Muscle layer of duodenum (tissue), 2 donors: ENCODE results near the gene HDLBP.

Experiments
- H3K27ac ChIP-seq: one replicate; pipeline ENCODE4 v1.7.0; 2013; ENCODE audit warnings: mild to moderate bottlenecking, low read length
- H3K27me3 ChIP-seq: one replicate; pipeline ENCODE4 v1.7.0; 2013; ENCODE audit warnings: low read depth, mild to moderate bottlenecking, control low read depth, low read length
- H3K36me3 ChIP-seq, 2 donors: one replicate each; pipeline ENCODE4 v1.7.0; 2013; ENCODE audit warnings: low read length in 2 of 2, control low read depth in 1 of 2, mild to moderate bottlenecking in 1 of 2; ENCODE audit not compliant: insufficient read depth in 2 of 2, control insufficient read depth in 1 of 2
- H3K4me1 ChIP-seq, 2 donors: one replicate each; pipeline ENCODE4 v1.7.0; 2013; ENCODE audit warnings: low read length in 2 of 2, mild to moderate bottlenecking in 2 of 2, control low read depth in 1 of 2, moderate library complexity in 1 of 2; ENCODE audit not compliant: insufficient read depth in 2 of 2, control insufficient read depth in 1 of 2
- H3K4me3 ChIP-seq, 2 donors: one replicate each; pipeline ENCODE4 v1.7.0; 2013; ENCODE audit warnings: low read length in 2 of 2, low read depth in 1 of 2, mild to moderate bottlenecking in 1 of 2
- H3K9me3 ChIP-seq, 2 donors: one replicate each; pipeline ENCODE4 v1.7.0; 2013; ENCODE audit warnings: low read length in 2 of 2, control low read depth in 1 of 2, mild to moderate bottlenecking in 1 of 2; ENCODE audit not compliant: control insufficient read depth in 1 of 2
- donor health status: healthy.

HDLBP gene

DNA sequence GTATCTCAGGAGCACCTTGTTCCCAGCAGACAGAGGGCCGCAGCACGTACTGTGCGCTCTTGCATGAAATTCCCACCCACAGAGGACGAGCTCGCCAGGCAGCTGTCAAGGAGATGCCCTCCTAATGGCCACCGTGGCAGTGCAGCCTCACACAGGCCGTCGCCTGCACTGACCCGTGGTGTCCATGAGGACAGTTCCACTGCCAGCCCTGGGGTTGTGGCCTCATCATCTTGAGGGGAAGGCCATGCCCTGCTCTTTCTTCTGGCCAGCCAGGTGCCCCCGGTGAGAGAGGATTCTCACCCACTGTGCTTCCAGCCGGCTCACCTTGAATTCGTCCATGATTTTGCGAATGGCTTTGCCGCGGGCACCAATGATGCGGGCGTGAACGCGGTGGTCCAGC lies 85.0 kb downstream of the HDLBP start:
- Histone ChIP-seq H3K4me1 (no peaks in the 10 kb centered on the region), H3K27ac (no peak overlapping the region), H3K36me3 (peaks cover 82 to 94% of the 10 kb centered on the region in 2 donors), H3K27me3 (no peaks in the 10 kb centered on the region), H3K4me3 (no peak overlapping the region), H3K9me3 (no peaks in the 10 kb centered on the region)

GRCh38 chr2:241229563-241230401 lies 85.7 kb downstream of the HDLBP start:
- peaks cover 0 to 2% of the 10 kb centered on the region in 2 donors for H3K4me1 ChIP-seq
- no peaks in the 10 kb centered on the region for H3K27me3 ChIP-seq
- H3K9me3 ChIP-seq, result no peaks in the 10 kb centered on the region
- peaks cover 76 to 91% of the 10 kb centered on the region in 2 donors for H3K36me3 ChIP-seq
- no peak overlapping the region for H3K27ac ChIP-seq
- H3K4me3 ChIP-seq, result no peak overlapping the region

DNA sequence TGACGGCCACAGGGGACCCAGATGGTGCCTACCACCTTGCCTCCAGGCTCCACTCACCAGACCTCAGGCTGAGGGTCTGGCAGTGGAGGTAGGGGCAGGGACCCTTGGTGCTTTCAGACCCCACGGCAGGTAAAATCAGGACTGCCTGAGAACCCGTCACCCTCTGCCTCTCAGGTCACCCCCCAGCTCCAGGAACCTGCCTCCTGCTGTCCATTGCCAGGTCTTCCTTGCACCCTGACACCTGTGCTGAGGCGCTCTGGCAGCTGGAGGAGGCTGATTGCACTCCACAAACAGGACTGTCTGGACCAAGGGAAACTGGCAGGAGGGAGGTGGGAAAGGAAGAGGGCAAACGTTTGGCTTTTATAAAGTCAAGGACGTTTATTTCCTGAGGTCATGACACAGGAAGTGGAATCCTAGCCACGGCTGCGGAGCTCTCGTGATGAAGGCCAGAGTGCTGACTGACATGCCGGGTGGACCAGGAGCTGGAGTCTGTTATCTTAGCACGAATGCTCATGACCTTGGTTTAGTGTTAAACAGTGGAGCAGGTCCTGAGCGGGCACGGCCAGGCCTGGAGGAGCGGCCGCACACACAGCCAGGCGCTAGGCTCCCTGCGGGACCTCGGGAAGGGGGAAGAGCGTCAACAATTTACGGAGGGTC lies 86.5 kb downstream of the HDLBP start:
- Histone ChIP-seq H3K27ac (no peak overlapping the region), H3K9me3 (no peaks in the 10 kb centered on the region), H3K36me3 (peaks cover 68 to 83% of the 10 kb centered on the region in 2 donors), H3K4me1 (peaks cover 0 to 10% of the 10 kb centered on the region in 2 donors), H3K27me3 (no peaks in the 10 kb centered on the region), H3K4me3 (no peak overlapping the region)

DNA sequence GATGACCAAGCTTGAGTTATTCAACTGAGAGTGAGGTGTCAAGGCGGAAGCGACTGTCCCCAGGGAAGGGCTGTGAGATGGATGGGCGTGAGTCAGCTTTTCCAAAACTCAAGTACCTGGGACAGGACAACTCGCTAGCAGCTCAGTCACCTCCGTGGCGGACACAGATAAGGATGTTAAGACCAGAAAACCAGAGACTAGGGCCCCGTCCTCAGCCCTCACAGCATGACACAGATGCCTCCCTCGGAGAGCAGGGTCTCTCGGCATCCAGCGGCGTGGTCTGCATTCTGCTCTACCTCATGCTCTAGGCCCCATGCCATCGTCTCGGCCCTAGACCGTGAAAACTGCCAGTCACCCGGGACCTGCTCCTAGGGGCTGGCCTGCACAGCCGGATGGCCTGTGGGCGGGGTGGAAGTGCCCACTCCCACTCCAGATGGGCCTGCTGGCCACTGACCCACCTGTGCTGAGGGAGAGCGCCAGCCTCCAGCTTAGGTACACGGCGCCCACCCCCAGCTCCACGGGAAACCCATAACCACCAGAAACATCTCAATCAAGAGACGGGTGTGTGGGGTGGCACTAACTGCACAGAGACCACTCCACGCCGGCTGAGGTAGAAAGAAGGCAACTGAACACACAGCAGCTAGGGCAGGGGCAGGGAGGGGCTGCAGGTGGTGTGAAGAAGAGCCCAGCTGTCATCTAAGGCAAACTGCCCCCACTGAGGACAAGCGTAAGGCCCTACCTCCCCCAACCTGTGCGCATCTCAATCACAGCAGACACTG lies 87.2 kb downstream of the HDLBP start:
- Histone ChIP-seq H3K4me1 (peaks cover 0 to 13% of the 10 kb centered on the region in 2 donors), H3K27ac (no peak overlapping the region), H3K9me3 (no peaks in the 10 kb centered on the region), H3K36me3 (peaks cover 62 to 76% of the 10 kb centered on the region in 2 donors), H3K4me3 (no peak overlapping the region), H3K27me3 (no peaks in the 10 kb centered on the region)

DNA sequence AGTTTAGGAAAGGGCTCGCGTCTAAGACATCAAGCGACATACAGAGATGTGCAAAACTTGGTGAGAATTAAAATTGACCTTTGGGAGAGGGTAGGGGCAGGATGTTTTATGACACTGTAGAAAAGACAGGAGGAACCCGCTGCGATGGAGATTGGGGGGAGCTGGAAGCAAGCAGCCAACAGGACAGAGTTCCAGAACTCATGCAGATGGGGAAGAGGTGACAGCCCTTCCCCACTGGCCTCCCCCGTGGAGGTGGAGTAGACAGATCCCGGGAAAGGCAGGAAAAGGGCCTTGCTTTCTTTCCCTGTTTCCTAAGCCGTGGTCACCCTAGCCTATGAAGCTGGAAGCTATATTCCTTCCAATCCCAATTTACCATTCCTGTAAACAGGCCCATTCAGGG lies 87.9 kb downstream of the HDLBP start:
- no peaks in the 10 kb centered on the region for H3K9me3 ChIP-seq
- peaks cover 55 to 69% of the 10 kb centered on the region in 2 donors for H3K36me3 ChIP-seq
- H3K27ac ChIP-seq, result no peak overlapping the region
- H3K4me3 ChIP-seq, result no peak overlapping the region
- H3K27me3 ChIP-seq, result no peaks in the 10 kb centered on the region
- peaks cover 0 to 13% of the 10 kb centered on the region in 2 donors for H3K4me1 ChIP-seq

DNA sequence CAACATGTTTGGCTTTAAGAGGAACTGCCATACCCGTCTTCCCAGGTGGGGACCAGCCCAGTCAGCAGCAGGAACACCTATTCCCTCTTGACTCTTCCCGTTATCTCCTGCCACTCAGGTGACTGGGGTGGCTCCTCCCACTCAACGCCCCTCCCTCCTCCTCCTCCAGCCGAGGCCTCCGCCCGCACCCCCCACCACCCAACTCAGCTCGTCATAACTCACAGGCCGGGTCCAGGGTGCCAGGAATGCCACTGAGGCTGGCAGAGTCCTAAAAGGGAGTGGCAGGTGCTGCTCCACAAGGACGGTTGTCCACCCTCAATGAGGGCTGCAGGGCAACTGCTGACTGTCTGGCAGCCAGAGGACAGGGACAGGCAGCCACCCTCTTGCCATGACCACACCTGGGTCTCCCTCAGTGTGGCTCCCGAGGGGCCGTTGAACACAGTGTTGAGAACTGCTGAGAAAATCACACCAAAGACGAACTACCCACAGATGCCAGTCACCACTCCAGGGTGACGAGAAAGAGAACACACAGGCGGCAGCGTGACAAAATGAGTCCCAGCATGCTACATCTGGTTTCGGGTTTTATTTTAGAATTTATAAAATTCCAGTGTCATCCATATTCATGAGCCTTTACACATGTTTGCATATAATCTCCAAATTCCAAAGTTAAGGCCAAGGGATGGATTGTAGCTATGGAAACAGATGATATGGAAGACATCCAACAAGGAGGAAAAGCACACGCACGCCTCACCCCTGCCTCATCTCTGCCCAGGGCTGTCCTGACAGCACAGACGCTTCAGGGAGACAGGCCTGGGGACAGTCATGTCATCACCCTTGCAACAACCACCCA lies 88.5 kb downstream of the HDLBP start:
- H3K4me3 ChIP-seq, result no peak overlapping the region
- H3K36me3 ChIP-seq, result peaks cover 52 to 63% of the 10 kb centered on the region in 2 donors
- H3K9me3 ChIP-seq, result no peaks in the 10 kb centered on the region
- H3K27ac ChIP-seq, result no peak overlapping the region
- peaks cover 0 to 13% of the 10 kb centered on the region in 2 donors for H3K4me1 ChIP-seq
- no peaks in the 10 kb centered on the region for H3K27me3 ChIP-seq

DNA sequence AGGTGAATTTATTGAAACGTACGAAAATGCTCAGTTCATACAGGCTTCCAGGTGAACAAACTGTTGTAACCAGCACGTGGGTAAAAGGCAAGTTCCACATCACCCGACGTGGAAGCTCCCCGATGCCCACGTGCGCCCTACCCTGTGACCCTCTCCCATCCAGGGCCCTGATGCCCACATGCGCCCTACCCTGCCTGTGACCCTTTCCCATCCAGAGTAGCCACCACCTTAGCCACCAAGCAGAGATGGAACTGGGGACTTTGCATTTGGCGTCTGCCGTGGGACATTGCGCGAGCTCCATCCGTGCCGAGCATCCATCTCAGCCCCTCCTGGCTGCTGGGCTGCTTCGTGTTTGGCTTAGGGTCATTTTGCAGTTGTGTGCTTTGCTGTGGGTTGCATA lies 89.5 kb downstream of the HDLBP start:
- H3K4me1 ChIP-seq, result peaks cover 0 to 13% of the 10 kb centered on the region in 2 donors
- no peaks in the 10 kb centered on the region for H3K27me3 ChIP-seq
- no peak overlapping the region for H3K4me3 ChIP-seq
- no peaks in the 10 kb centered on the region for H3K9me3 ChIP-seq
- H3K36me3 ChIP-seq, result peaks cover 46 to 54% of the 10 kb centered on the region in 2 donors
- H3K27ac ChIP-seq, result no peak overlapping the region

GRCh38 chr2:241225545-241225944 lies 89.9 kb downstream of the HDLBP start:
- H3K4me1 ChIP-seq, result peaks cover 0 to 13% of the 10 kb centered on the region in 2 donors
- no peak overlapping the region for H3K4me3 ChIP-seq
- no peak overlapping the region for H3K27ac ChIP-seq
- H3K9me3 ChIP-seq, result no peaks in the 10 kb centered on the region
- H3K27me3 ChIP-seq, result no peaks in the 10 kb centered on the region
- H3K36me3 ChIP-seq, result peaks cover 42 to 50% of the 10 kb centered on the region in 2 donors

DNA sequence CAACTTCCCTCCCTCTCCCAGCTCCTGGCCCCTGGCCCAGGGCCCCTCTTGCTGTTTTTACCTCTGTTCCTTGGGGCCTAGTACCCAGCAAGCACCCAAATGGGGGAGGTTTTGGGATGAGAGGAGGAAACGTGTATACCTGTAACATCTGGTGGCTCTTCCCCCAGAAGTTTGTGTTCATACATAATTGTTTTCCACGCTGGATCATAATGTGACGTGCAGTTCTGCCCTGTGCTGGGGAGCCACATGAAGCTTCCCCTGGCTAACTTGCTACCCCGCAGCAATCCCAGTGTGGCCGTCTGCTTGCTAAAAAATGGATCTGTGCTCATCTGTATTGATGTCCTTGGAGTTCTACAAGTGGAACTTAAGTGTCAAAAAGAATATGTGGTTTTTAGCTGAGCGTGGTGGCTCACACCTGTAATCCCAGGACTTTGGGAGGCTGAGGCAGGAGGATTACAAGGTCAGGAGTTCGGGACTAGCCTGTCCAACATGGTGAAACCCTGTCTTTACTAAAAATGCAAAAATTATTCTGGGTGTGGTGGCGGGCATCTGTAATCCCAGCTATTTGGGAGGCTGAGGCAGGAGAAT lies 90.5 kb downstream of the HDLBP start:
- Histone ChIP-seq H3K27ac (no peak overlapping the region), H3K4me3 (no peak overlapping the region), H3K9me3 (no peaks in the 10 kb centered on the region), H3K36me3 (peaks cover 36 to 44% of the 10 kb centered on the region in 2 donors), H3K4me1 (peaks cover 0 to 13% of the 10 kb centered on the region in 2 donors), H3K27me3 (no peaks in the 10 kb centered on the region)

GRCh38 chr2:241224018-241224850 lies 91.2 kb downstream of the HDLBP start:
- Histone ChIP-seq H3K27me3 (no peaks in the 10 kb centered on the region), H3K4me3 (no peak overlapping the region), H3K27ac (no peak overlapping the region), H3K9me3 (no peaks in the 10 kb centered on the region), H3K36me3 (peaks cover 32 to 38% of the 10 kb centered on the region in 2 donors), H3K4me1 (peaks cover 0 to 13% of the 10 kb centered on the region in 2 donors)
